HG02885 (cell line): Measurements from ENCODE around the gene CLASP2.
"Not testable (repeated sequence)": the region's sequence is repeated elsewhere in the genome, so short reads cannot be mapped to it uniquely, and the experiment has no call there.

Experiments used
- ATAC-seq: cut with Tn5 transposase; IDR thresholded peaks from one replicate; pipeline ENCODE4 v1.9.1; 2021; ENCODE audit warnings: mild to moderate bottlenecking; ENCODE audit not compliant: unreplicated experiment, poor library complexity

The CLASP2 gene

DNA sequence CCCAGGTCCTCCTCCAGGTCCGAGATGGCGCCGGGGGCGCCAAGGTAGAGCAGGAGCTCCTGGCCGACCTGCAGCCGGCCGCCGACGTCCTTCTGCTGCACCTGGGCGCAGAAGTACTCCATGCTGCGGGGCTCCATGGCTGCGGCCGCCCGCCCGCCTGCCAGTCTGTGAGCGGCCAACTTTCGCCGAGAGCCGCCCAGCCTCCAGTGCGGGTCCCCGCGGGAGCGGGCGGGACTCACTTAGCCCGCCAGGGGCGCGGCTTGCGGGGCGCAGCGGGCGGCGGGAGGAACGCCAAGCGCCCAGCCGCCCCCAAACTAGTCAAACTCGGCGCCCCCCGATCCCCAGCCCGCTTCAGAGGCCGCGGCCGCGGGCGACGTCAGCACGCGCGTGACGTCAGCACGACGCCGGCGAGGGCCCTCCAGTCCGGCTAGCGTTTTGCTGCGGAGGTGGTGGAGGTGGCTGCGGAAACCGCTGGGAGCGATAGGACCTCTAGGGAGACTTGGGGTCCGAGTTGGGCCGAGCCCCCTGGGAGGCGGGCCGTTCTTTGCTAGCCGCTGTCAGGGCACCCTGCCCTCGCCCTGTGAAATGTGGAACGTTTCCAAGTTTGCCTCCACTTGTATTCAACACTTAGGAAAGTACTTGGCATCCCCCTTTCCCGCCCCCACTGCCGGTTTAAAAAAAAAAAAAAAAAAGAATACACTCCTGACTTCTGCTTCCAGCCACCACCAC is at the start of gene CLASP2:
TSS of gene CLASP2 (minus strand) at position 389 of the 729 bp plus-strand sequence. CDS start at position 137, 252 bp downstream.
- peak; percentile 96 for ATAC-seq

- no peak for ATAC-seq
Observed at GRCh38 chr3:33758864-33759263, 40.8 kb upstream of the CLASP2 start.

- no peak for ATAC-seq
Observed at GRCh38 chr3:33758281-33758680, 40.2 kb upstream of the CLASP2 start.

- ATAC-seq: not testable (repeated sequence)
Observed at GRCh38 chr3:33754391-33754790, 36.3 kb upstream of the CLASP2 start.

DNA sequence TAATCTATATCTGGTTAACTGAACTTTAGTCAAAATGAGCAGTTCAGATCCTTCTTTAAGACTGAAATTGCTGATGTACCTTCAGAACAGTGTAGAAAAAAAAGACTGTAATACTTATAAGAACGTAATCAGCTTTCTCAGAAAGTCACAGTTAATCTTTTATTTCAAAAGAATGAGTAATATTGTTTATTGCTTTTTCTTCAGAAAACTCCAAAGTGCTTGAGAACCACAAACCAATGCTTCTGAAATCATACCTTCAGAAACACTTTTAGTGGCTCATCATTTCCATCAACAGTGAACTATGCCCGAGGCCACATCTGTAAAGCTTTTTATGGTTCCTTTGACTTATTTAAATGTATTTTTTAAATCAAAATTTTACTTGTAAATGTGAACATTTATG is 33.3 kb upstream of the CLASP2 start:
- no peak for ATAC-seq

GRCh38 chr3:33750211-33750548 is 32.1 kb upstream of the CLASP2 start:
- no peak for ATAC-seq

DNA sequence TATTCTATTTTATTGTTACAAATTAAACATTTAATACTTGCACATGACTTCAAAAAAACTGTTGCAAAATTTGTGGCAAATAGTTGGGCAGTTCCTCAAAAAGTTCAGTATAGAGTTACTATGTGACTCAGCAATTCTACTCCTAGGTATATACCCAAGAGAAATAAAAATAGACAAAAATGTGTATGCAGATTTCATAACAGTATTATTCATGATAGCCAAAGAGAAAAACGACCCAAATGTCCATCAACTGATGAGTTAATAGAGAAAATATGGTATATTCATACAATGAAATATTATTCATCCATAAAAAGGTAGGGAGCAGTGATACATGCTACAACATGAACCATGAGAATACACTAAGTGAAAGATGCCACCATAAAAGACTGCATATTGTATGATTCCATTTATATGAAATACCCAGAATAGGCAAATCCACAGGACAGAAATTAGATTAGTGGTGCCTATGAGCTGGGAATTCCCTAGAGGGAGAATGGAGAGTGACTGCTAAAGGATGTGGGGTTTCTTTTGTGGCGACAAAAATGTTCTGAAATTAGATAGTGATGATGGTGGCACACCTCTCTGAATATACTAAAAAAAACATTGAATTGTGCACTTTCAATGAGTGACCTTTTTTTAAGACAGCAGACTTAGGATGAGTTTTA is 31.6 kb upstream of the CLASP2 start:
- no peak for ATAC-seq

- peak; percentile 87 for ATAC-seq
Observed at GRCh38 chr3:33746416-33747116, 28.5 kb upstream of the CLASP2 start.

GRCh38 chr3:33737146-33737545 is 19.1 kb upstream of the CLASP2 start:
- no peak for ATAC-seq

DNA sequence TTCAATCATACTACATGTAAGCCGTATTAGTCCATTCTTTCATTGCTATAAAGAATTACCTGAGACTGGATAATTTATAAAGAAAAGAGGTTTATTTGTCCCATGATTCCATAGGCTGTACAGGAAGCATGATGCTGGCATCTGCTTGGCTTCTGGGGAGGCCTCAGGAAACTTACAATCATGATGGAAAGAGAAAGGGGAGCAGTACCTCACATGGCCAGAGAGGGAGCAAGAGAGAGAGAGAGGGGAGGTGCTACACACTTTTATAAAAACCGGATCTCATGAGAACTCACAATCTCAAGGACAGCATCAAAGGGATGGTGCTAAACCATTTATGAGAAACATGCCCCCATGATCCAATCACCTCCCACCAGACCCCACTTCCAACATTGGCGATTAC is 14.3 kb upstream of the CLASP2 start:
- no peak for ATAC-seq

GRCh38 chr3:33729993-33730392 is 11.9 kb upstream of the CLASP2 start:
- peak; percentile 87 for ATAC-seq

GRCh38 chr3:33724256-33724655 is 6.2 kb upstream of the CLASP2 start:
- ATAC-seq: no peak

DNA sequence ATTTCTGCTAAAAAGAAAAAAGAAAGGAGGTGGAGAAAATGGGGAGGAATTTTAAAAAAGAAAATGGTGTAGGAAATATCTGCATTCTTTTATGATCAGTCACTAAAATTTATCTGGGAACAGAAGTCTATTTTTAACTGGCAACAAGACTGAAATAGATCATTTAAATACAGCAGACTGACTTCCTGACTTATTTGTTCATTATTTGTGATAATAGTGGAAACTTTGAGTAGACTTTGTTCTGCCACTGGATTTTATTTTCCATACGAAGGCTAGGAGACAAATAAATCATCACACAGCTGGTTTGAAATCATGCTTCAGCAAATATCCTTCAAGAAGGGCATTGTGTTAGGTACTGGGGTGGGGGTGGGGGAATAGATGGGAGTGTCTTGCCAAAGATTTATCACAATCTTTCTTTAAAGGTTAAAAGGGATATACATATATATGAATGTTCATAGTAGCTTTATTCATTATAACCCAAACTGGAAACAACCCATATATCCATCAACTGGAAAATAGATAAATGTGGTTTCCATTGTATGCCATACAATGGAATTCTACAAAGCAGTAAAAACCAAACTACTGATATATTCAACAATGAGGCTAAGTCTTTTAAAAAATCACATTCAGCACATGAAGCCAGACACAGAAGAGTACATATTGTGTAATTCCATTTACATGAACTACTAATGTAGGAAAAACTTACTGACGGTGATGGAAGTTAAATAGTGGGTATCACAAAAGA is 4.7 kb upstream of the CLASP2 start:
- no peak for ATAC-seq

DNA sequence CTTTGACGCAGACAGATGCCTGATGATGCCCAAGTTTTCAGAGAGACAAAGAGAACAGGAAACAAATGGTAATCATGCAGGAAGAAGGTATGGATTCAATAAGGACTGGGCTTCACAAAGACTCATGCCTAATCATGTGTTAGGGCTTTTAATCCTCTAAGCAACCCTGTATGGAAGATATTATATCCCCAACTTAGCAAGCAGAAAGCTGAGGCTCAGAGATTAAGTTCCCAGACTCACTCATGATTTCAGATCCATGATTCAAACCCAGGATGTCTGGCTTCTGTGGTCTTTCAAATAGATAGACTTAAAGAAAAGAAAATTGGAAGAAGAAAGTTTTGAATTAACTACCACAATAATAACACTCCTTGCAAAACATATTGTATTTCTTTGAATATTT is 4.1 kb upstream of the CLASP2 start:
- no peak for ATAC-seq

DNA sequence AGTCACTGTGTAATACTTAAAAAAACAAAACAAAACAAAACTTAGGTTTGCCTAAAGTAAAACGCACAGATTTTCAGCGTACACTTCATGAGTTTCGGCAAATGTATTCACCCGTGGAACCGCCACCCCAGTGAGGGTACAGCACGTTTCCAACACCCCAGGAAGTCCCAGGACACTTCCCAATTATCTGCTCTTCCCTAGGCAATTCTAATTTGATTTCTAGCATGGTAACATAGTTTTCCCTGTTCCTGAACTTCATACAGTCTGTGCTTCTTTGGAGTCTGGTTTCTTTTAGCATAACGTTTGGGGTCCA is 497 bp upstream of the CLASP2 start:
- no peak for ATAC-seq

DNA sequence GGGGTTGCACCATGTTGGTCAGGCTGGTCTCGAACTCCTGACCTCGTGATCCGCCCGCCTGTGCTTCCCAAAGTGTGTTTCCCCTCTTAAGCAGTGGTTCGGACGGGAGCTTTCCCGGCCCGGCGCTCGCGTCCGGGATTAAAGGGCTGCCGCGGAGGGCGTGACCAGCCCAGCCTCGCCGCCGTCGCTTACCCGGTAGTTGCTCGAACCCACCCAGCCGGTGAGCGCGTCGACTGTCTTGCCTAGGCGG is 513 bp downstream of the CLASP2 start:
- peak; percentile 64 for ATAC-seq

DNA sequence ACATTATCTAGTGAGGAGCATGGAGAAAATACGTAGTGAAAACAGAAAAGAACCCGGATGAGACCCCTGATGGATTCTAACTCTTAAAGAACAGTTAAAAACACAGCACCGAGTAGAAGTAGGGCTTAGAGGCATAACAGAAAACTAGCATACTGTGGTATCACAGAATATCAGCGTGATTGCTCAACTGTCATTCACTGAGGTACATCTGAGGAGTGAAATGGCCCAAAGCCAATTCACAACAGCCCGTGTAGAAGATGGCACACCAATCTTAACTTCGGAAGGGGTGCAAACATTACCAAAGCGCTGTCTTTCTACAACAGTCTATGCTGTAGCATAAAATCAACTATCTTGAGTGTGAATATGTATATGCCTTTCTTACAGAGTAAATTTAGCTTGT is 1.8 kb downstream of the CLASP2 start:
- ATAC-seq: no peak

- no peak for ATAC-seq
Observed at GRCh38 chr3:33711100-33711499, 7.0 kb downstream of the CLASP2 start.

DNA sequence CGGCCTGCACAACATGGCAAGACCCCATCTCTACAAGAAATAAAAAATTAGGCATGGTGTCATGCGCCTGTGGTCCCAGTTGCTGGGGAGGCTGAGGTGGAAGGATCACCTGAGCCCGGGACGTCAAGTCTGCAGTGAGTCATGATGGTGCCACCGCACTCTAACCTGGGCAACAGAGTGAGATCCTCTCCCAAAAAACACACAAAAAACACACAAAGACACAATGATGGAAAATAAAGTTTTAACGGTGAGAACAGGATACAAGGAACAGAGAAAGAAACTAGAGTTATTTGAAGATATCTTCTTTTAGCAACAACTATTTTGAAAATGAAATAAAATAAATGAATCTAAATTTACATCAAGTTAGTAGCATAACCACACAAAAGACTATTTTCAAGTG is 12.0 kb downstream of the CLASP2 start:
- ATAC-seq: no peak

DNA sequence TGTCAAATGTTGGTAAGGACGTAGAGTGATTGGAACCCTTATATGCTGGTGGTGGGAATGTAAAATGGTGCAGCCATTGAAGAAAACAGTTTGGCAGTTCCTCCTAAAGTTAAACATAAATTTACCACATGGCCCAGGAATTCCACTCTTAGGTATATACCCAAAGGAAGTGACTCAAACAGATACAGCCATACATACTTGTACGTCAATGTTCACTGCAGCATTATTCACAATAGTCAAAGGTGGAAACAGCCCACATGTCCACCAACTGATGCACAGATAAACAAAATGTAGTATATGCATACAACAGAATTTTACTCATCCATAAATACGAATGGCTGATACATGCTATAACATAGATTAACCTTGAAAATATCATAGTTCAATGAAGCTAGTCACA is 13.2 kb downstream of the CLASP2 start:
- ATAC-seq: no peak

DNA sequence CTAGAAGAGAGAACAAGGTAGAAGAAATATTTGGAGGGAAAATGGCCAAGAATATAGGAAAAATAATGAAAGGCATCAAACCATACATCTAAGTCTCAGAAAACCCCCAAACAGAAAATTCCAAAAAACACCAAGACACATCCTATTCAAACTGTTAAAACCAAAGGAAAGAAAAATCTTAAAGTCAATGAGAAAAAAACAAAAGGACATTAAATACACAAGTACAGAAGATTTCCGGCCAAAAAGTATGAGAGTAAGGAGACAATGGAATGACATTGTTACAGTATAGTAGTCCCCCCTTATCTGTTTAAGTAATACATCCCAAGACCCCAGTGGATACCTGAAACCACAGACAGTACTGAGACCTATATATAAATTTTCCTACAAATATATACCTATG is 18.8 kb downstream of the CLASP2 start:
- no peak for ATAC-seq
